Measurements from ENCODE around the gene TMEM150C. TPM values are rescaled to one million over a fixed set of nuclear protein-coding genes. Genes with fewer than 3 reads are reported as not detected.

The TMEM150C gene
- total and polyA plus RNA-seq, 2 of the 4 experiments (the other 2 are of a cell fraction), result 0.10 to 0.36 TPM

DNA sequence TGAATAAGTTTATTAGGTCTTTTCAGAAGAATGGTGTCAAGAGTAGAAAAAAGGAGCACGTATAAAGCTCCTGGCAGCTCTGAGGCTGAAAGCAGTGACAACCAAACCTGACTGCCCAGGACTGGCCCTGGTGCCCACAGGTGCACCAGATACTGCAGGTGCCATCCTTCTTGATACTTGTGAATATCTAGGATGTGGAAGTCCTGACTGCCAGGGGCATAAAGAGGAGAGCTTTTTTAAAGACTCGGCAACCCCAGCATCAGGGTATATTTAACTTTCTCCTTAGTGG is 60.7 kb downstream of the TMEM150C start:
- TF ChIP-seq POLR2A (IDR thresholded peaks at IDR 0.05; ENCODE audit: low read depth, low read length), result no peak
- no peak for TF ChIP-seq MXI1 (IDR thresholded peaks at IDR 0.05; ENCODE audit: borderline replicate concordance, low read depth, low read length)
- no peak for TF ChIP-seq FOS (IDR thresholded peaks at IDR 0.05; ENCODE audit: low read depth, low read length)
- no peak for TF ChIP-seq MAFK (IDR thresholded peaks at IDR 0.05; ENCODE audit: low read depth, low read length)
- no peak overlapping the region for H2AK5ac ChIP-seq (ENCODE audit: low read depth, low read length)
- no peak overlapping the region for H2BK15ac ChIP-seq (ENCODE audit: low read depth, low read length)
- H4K91ac ChIP-seq (ENCODE audit: insufficient read depth, low read depth, low read length), result no peak overlapping the region
- no peak overlapping the region for H2AK9ac ChIP-seq (replicated peaks; ENCODE audit: low read depth, low read length, poor library complexity)
- no peak overlapping the region for H3K23ac ChIP-seq (ENCODE audit: low read depth, low read length)
- H3K18ac ChIP-seq (ENCODE audit: low read depth, low read length), result no peak overlapping the region
- dilution Hi-C loops (cut with HindIII; ENCODE audit: low sequenced_read_pairs, unreplicated experiment), result no loop called here
- H3K4me3 ChIP-seq (ENCODE audit: insufficient read depth, low read depth, low read length), result no peak overlapping the region
- no peak overlapping the region for H4K8ac ChIP-seq (ENCODE audit: low read depth in 2 of 2, low read length in 2 of 2)
- H3K56ac ChIP-seq (ENCODE audit: extremely low read depth, insufficient read depth, low read length), result no peak overlapping the region
- DNase-seq (no peak), ATAC-seq (ENCODE audit: low read depth) (no peak)
- no peak overlapping the region for H2BK20ac ChIP-seq (ENCODE audit: low read depth, low read length)
- no peak overlapping the region for H3K4ac ChIP-seq (ENCODE audit: low read depth, low read length)
- no peak overlapping the region for H2BK5ac ChIP-seq (ENCODE audit: low read depth, low read length, poor library complexity, severe bottlenecking)
- intact Hi-C loops (cut with micrococcal nuclease), result no loop called here
- H3K9me3 ChIP-seq (ENCODE audit: control insufficient read depth, insufficient read depth, low read length), result no peaks in the 10 kb centered on the region
- WGBS, 2 experiments (ENCODE audit: extremely low coverage in 2 of 2, insufficient read length in 1 of 2), result no CpG with 5 or more reads among the region's 2 CpGs
- H3K79me1 ChIP-seq (ENCODE audit: low read depth in 1 of 2, low read length in 2 of 2), result no peaks in the 10 kb centered on the region
- H2BK120ac ChIP-seq (ENCODE audit: low read depth, low read length), result no peak overlapping the region
- CTCF ChIA-PET, result interaction anchor here (1.2 kb wide), 1 partner anchor 15 kb away, joined by 3 read pairs; no protein-coding TSS in a partner anchor
- H3K9ac ChIP-seq (ENCODE audit: low read depth, low read length), result no peak overlapping the region
- no peak overlapping the region for H3K4me2 ChIP-seq (ENCODE audit: low read depth, low read length)
- H3K9me1 ChIP-seq (ENCODE audit: insufficient read depth, low read length), result no peaks in the 10 kb centered on the region
- no peak overlapping the region for H4K5ac ChIP-seq (ENCODE audit: low read depth, low read length)
- peaks cover 2% of the 10 kb centered on the region; the same call in 1 of the 2 replicates for H3K27me3 ChIP-seq (ENCODE audit: control insufficient read depth, insufficient read depth, low read length)
- no peak overlapping the region for H3K27ac ChIP-seq (ENCODE audit: insufficient read depth, low read length)
- in situ Hi-C loops (cut with MboI; ENCODE audit: low sequenced_read_pairs), result no loop called here
- BruUV-seq (replicated peaks), result no TSS peak
- H3K36me3 ChIP-seq (ENCODE audit: control insufficient read depth, insufficient read depth, low read length), result no peaks in the 10 kb centered on the region
- POLR2A ChIA-PET (ENCODE audit: unreplicated experiment), result no interaction called here
- H3K4me1 ChIP-seq (ENCODE audit: control insufficient read depth, insufficient read depth, low read length), result peaks cover 4% of the 10 kb centered on the region; the same call in 1 of the 2 replicates
- no peaks in the 10 kb centered on the region for H4K20me1 ChIP-seq (ENCODE audit: insufficient read depth, low read length)
- H3K14ac ChIP-seq (replicated peaks; ENCODE audit: low read depth, low read length), result no peak overlapping the region
- H2AFZ ChIP-seq (replicated peaks; ENCODE audit: low read length, poor library complexity), result no peak overlapping the region
